Common myeloid progenitor, CD34-positive (primary cell): Measurements from ENCODE around the gene TMEM174. TPM values are rescaled to one million over a fixed set of nuclear protein-coding genes. Genes with fewer than 3 reads are reported as not detected.

Experiments
- CTCF ChIA-PET: fragments of 350-600 bp; sonication (Branson Sonifier 250); formaldehyde crosslinking; loops from one replicate; lab custom pipeline; 2021; ENCODE audit warnings: antibody characterized with exemption; lab: Charles Lee
- POLR2A ChIA-PET: fragments of 350-600 bp; sonication (Branson Sonifier 250); formaldehyde crosslinking; loops from one replicate; lab custom pipeline; 2021; ENCODE audit warnings: antibody characterized with exemption; lab: Charles Lee
- DNase-seq, 3 donors: peaks; one replicate each; pipeline versions ENCODE4 v3.0.0 to v3.0.0-alpha.2; 2013
- H3K27ac ChIP-seq, 2 experiments: 1 replicate in 1 of 2; 2 replicates in 1 of 2; pipeline ENCODE4 v1.7.0; 2013; ENCODE audit warnings: inconsistent platforms in 2 of 2, low read length in 2 of 2, mild to moderate bottlenecking in 2 of 2, low read depth in 1 of 2, moderate library complexity in 1 of 2; ENCODE audit not compliant: severe bottlenecking in 2 of 2, insufficient read depth in 1 of 2, poor library complexity in 1 of 2
- H3K27me3 ChIP-seq, 5 experiments: replicated peaks in 2 of 5; 1 replicate in 3 of 5; 2 replicates in 2 of 5; pipeline versions ENCODE4 v1.6.1 to v1.7.0; 2013; ENCODE audit warnings: low read length in 4 of 5, mild to moderate bottlenecking in 2 of 5, moderate library complexity in 2 of 5, inconsistent platforms in 1 of 5; ENCODE audit not compliant: insufficient read depth in 5 of 5, control insufficient read depth in 4 of 5
- H3K36me3 ChIP-seq, 4 experiments: 1 replicate in 2 of 4; 2 replicates in 2 of 4; pipeline versions ENCODE4 v1.6.1 to v1.7.0; 2013; ENCODE audit warnings: low read length in 3 of 4, control low read depth in 1 of 4, mild to moderate bottlenecking in 1 of 4; ENCODE audit not compliant: control insufficient read depth in 4 of 4, insufficient read depth in 4 of 4
- H3K4me1 ChIP-seq, 4 experiments: 1 replicate in 3 of 4; 2 replicates in 1 of 4; pipeline versions ENCODE4 v1.6.1 to v1.7.1; 2013; ENCODE audit warnings: low read length in 3 of 4, mild to moderate bottlenecking in 3 of 4, control low read depth in 1 of 4, inconsistent platforms in 1 of 4, moderate library complexity in 1 of 4; ENCODE audit not compliant: control insufficient read depth in 4 of 4, insufficient read depth in 4 of 4; ENCODE audit errors: control extremely low read depth in 1 of 4
- H3K4me3 ChIP-seq, 7 experiments: 1 replicate in 4 of 7; 2 replicates in 3 of 7; pipeline versions ENCODE4 v1.5.1 to v1.7.0; 2013; ENCODE audit warnings: mild to moderate bottlenecking in 7 of 7, low read length in 6 of 7, moderate library complexity in 6 of 7, inconsistent platforms in 2 of 7, low read depth in 2 of 7, control low read depth in 1 of 7; ENCODE audit not compliant: insufficient read depth in 4 of 7, control insufficient read depth in 1 of 7; ENCODE audit errors: extremely low read depth in 1 of 7
- H3K9me3 ChIP-seq, 5 experiments: 1 replicate in 4 of 5; 2 replicates in 1 of 5; pipeline versions ENCODE4 v1.6.1 to v1.7.1; 2013; ENCODE audit warnings: low read length in 4 of 5, mild to moderate bottlenecking in 2 of 5, inconsistent platforms in 1 of 5, low read depth in 1 of 5, moderate library complexity in 1 of 5; ENCODE audit not compliant: control insufficient read depth in 4 of 5, insufficient read depth in 2 of 5; ENCODE audit errors: control extremely low read depth in 1 of 5
- WGBS: methylation state at CpG from one replicate; pipeline ENCODE4 v1.1.5; 2013; ENCODE audit not compliant: insufficient coverage; 5-methylcytosine and 5-hydroxymethylcytosine counted together
- polyA plus RNA-seq: library from polyadenylated mRNA; unstranded; fragments of 120-200 nt; gene quantifications from one replicate; pipeline ENCODE4 v1.2.1, GENCODE V29; 2013

TMEM174 gene, protein sequence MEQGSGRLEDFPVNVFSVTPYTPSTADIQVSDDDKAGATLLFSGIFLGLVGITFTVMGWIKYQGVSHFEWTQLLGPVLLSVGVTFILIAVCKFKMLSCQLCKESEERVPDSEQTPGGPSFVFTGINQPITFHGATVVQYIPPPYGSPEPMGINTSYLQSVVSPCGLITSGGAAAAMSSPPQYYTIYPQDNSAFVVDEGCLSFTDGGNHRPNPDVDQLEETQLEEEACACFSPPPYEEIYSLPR
- not detected for polyA plus RNA-seq

DNA sequence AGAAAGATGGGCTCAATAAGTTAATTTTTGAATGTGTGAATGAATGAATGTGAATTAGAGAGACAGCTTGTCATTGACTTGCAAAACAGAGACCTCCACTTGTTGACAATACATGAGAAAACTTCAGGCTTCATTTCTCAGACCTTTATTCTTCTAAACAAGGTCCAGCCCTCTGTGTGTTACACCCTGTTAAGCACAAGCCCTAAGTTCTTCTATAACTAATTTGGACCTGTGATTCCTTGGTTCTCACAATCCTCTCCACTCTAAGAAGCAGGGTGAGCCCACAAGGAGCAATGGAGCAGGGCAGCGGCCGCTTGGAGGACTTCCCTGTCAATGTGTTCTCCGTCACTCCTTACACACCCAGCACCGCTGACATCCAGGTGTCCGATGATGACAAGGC lies at the start of gene TMEM174:
Gene TMEM174, plus strand, starts transcription at position 243 of the 400 bp plus-strand sequence. Its CDS starts 51 bp downstream, at position 294.
- no peak within 1 kb of the TSS for H3K27ac ChIP-seq
- H3K9me3 ChIP-seq, result peaks cover 0 to 10% (median 3%) of the 10 kb centered on the region in 5 experiments
- H3K4me3 ChIP-seq, result no peak within 1 kb of the TSS
- WGBS, result 100% methylated on average over 5 of the region's 5 CpGs
- ChIA-PET CTCF (interaction anchor here (1.5 kb wide), 1 partner anchor 38 kb away, joined by 6 read pairs; no protein-coding TSS in a partner anchor), POLR2A (interaction anchor here (1.5 kb wide), 1 partner anchor 13 kb away, joined by 3 read pairs; no protein-coding TSS in a partner anchor)
- peaks cover 13 to 95% (median 44%) of the 10 kb centered on the region in 5 experiments for H3K27me3 ChIP-seq
- H3K4me1 ChIP-seq, result no peaks in the 10 kb centered on the region
- DNase-seq, result no peak
- H3K36me3 ChIP-seq, result no peaks in the 10 kb centered on the region

DNA sequence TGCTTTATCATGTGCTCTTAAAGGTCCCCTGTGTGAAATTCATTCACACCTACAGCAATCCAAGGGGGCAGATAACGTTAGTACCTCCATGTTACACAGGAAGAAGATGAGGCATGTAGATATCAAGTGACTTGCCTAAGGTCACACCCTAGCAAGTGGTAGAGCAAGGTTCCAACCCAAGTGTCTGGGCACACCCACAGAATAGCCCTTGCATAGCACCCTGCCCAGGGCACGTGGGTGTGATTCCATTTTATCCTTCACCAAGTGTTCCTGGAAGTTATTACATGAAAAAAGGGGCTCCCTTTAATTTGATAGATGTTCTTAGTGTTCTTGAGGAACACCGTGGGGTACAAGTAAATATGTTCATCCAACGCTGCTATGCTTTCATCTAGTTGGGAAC lies 47.7 kb upstream of the TMEM174 start:
- ChIA-PET CTCF (no interaction called here), POLR2A (no interaction called here)
- H3K27ac ChIP-seq, result no peak overlapping the region
- no peak overlapping the region for H3K4me3 ChIP-seq
- DNase-seq, result no peak
- peaks cover 0 to 8% (median 7%) of the 10 kb centered on the region in 4 experiments for H3K4me1 ChIP-seq
- no peaks in the 10 kb centered on the region for H3K9me3 ChIP-seq
- WGBS, result 85% methylated on average over 4 of the region's 4 CpGs
- no peaks in the 10 kb centered on the region for H3K36me3 ChIP-seq
- H3K27me3 ChIP-seq, result peaks cover 26 to 81% (median 36%) of the 10 kb centered on the region in 5 experiments

DNA sequence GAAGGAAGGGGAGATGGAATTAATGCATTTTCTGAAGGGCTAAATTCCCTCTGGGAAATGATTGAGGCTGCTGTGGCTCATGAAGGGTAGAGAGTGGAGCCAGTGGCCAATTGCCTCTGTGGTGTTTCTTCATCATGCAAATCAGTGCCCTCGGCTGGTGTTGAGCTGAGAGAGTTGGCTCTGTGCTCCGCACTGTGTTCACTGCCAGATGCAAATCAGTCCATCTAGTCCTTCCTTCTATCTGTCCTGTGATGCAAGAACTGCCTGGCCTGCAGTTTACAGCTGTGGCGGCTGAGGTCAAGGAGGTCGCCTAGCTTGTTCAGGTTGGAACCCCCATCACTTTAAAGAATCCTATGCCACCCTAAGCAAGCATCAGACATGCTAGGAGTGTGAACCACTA lies 46.6 kb upstream of the TMEM174 start:
- CTCF ChIA-PET, result interaction anchor here (1.0 kb wide), 1 partner anchor 78 kb away, joined by 3 read pairs; no protein-coding TSS in a partner anchor
- H3K27me3 ChIP-seq, result peaks cover 19 to 80% (median 37%) of the 10 kb centered on the region in 5 experiments

DNA sequence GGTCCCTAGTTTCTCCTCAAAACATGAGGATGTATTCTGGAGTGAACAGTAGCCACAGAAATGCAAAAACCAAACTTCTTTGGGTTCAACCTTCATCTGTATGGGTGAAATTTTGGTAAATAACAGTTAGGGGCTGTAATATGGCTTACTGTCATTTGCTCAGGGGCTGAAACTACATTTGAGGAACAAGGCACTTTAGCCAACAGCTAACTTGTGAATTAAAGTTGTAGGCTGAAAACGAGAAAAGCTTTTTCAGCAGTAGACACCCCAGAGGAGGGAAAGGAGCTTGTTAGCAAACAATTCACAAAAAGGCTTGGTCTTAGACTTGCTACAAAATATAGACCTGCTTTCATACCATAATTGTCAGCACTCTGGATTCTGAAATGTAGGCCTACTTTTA lies 46.0 kb upstream of the TMEM174 start:
- no peak for DNase-seq
- H3K27ac ChIP-seq, result no peak overlapping the region
- peaks cover 13 to 79% (median 33%) of the 10 kb centered on the region in 5 experiments for H3K27me3 ChIP-seq
- H3K4me3 ChIP-seq, result no peak overlapping the region
- no peaks in the 10 kb centered on the region for H3K4me1 ChIP-seq
- H3K36me3 ChIP-seq, result no peaks in the 10 kb centered on the region
- POLR2A ChIA-PET, result no interaction called here
- no peaks in the 10 kb centered on the region for H3K9me3 ChIP-seq
- CTCF ChIA-PET, result interaction anchor here (0.6 to 1.5 kb wide), 3 partner anchors 11 to 666 kb away, joined by 3 to 4 read pairs (median 3); no protein-coding TSS in a partner anchor
- no CpG with 5 or more reads among the region's 1 CpG for WGBS

More for the DNA sequence above, 46.6 kb upstream of the TMEM174 start:
- H3K36me3 ChIP-seq, result no peaks in the 10 kb centered on the region
- DNase-seq, result no peak
- no peaks in the 10 kb centered on the region for H3K9me3 ChIP-seq
- no peak overlapping the region for H3K4me3 ChIP-seq
- H3K27ac ChIP-seq, result no peak overlapping the region
- POLR2A ChIA-PET, result no interaction called here
- 96% methylated on average over 4 of the region's 4 CpGs for WGBS
- no peaks in the 10 kb centered on the region for H3K4me1 ChIP-seq

DNA sequence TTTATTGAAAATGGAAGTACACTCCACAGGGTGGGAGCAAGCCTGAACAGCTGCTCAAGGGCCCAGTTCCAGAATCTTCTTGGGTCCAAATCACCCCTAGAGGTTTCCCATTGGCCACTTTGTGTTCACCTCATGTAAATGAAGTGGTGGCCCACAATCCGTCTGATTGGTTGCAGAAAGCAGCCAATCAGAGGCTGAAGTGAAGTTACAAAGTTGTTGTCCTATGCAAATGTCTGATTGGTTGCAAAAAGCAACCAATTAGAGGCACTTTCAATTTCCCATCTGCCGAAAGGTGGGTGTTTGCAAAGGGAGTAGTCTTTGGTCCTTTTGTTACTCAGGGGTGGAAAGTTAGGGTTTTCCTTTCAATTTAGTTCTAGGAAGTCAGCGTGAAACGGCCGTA lies 43.9 kb upstream of the TMEM174 start:
- ChIA-PET CTCF (no interaction called here), POLR2A (no interaction called here)
- Histone ChIP-seq H3K4me1 (no peaks in the 10 kb centered on the region), H3K36me3 (no peaks in the 10 kb centered on the region), H3K4me3 (no peak overlapping the region), H3K27ac (no peak overlapping the region), H3K27me3 (peaks cover 8 to 79% (median 40%) of the 10 kb centered on the region in 5 experiments), H3K9me3 (no peaks in the 10 kb centered on the region)
- DNase-seq, result no peak
- WGBS, result 67% methylated on average over 1 of the region's 5 CpGs

DNA sequence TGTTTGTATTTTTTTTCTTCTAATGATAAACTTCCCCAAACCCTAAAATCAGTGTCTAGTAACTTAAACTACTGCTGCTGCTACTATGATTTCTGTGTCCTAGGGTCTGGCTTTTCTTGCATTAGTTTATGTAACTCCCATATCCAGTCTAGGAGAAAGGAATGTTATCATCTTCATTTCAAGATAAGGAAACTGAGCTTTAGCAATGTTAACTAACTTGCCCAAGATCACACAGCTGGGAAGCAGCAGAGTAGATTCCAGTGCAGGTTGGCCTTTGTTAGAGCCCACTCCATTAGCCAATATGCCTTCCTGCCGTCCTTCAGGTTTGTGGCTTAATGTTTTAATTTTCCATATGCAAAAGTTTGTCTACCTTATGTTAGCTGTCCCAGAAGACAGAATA lies 42.2 kb upstream of the TMEM174 start:
- no peaks in the 10 kb centered on the region for H3K4me1 ChIP-seq
- WGBS, result no CpG with 5 or more reads among the region's 1 CpG
- CTCF ChIA-PET, result no interaction called here
- no peaks in the 10 kb centered on the region for H3K36me3 ChIP-seq
- no peak for DNase-seq
- H3K4me3 ChIP-seq, result no peak overlapping the region
- POLR2A ChIA-PET, result no interaction called here
- no peak overlapping the region for H3K27ac ChIP-seq
- no peaks in the 10 kb centered on the region for H3K9me3 ChIP-seq
- peaks cover 5 to 73% (median 49%) of the 10 kb centered on the region in 5 experiments for H3K27me3 ChIP-seq

DNA sequence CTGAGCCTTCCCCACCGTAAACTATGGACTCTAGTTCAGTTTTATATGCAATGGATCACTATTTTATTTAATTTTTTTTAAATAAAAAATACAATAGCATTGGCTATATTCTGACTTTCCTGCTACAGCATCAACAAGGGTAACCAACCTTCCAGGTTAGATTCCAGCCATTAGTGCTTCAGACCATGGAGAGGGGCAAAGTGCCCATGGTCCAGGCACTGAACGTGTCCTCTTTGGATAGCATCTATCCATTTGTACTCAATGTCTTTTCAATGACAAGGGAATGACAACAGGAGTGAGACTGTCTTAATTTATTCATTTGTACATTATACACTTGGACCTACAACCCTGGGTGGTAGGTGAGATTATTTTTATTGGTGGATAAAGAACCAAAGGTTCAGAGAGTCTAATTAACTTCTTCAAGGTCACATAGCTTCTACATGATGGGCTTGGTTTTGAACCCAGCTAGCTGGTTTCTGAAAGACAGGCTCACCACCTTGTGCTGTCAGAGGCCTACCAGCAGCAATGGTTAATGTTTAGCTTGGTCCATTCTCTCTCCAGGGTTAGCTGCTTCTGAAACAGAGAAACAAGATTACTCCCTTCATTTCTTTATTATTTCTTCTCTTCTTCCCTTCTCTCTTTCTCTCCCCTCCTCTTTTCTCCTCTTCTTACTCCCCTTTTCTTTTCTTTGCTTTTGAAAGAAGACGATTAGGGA lies 41.1 kb upstream of the TMEM174 start:
- Histone ChIP-seq H3K27ac (no peak overlapping the region), H3K36me3 (no peaks in the 10 kb centered on the region), H3K4me3 (no peak overlapping the region), H3K27me3 (peaks cover 3 to 71% (median 45%) of the 10 kb centered on the region in 5 experiments), H3K9me3 (no peaks in the 10 kb centered on the region), H3K4me1 (no peaks in the 10 kb centered on the region)
- ChIA-PET POLR2A (no interaction called here), CTCF (no interaction called here)
- no CpG with 5 or more reads among the region's 3 CpGs for WGBS
- no peak for DNase-seq
